GM19035 (cell line): ENCODE measurements around the gene ESPN.
"Not testable (repeated sequence)": the region's sequence is repeated elsewhere in the genome, so short reads cannot be mapped to it uniquely, and the experiment has no call there.

Source experiments
- ATAC-seq: cut with Tn5 transposase; IDR thresholded peaks from one replicate; pipeline ENCODE4 v1.9.1; 2021; ENCODE audit not compliant: unreplicated experiment

ESPN gene

DNA sequence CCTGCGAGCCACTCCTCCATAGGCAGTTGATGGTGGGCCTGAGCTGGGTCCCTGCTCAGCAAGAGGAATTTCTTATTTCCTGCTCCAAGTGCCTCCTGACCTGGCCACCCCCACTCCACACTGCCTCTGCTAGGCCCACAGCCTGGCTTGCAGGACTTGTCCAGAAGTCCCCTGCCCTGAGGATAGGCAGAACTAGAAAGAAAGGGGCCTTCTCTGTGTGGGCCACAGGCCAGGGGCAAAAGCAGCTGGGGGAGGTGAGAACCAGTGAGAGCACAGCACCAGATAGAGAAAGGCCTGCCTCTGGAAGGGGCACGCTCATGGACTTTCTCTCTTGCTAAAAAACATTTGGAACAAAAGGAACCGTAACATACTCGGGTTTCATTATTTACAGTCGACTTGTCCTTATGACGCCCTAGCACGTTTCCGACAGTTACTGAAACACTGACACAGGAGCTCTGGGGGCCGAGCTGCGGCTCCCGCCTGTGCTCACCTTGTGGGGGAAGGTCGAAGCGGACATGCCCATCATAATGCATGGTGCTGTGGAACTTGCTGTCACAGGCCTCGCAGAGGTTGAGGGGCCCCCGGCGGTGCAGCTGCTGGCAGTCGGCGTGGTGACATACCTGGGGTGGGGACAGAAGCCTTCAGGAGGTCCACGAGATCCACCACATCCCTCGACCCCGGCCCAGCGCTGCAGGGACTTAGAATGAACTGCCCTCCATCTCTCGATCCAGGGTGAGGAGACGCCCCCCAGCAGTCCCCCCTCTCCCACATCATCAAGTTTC, 52.7 kb downstream of the ESPN start:
- no peak for ATAC-seq

GRCh38 chr1:6481820-6482219, 57.2 kb downstream of the ESPN start:
- no peak for ATAC-seq

DNA sequence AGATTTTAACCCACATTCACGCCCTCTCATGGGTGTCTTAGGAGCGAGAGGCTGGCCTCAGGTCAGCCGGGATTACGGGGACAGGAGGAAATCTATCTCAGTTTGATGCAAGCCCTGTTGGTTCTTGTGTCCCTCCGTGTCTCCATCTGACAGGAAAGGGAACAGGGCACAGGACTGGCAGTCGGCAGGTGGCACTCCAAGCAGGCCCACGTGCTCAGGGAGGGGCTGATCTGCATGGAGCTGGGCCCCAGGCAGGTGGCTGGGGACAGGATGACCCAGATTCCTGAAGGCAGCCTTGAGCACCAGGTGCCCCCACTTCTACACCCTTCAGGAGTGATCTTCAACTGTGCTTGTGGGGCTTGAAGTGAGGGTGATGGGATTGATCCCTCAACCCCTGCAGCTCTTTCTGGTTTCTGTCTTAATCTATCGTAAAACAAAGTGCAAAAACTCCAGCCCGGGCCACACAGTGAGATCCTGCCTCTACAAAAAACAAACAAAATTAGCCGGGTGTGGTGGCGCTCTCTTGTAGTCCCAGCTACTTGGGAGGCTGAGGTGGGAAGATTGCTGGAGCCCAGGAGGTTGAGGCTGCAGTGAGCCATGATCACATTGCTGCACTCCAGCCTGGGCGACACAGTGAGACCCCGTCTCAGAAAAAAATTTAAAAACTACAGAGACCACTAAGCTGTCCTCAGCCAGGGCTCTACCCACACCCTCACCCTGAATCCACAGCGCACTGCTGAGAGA, 58.6 kb downstream of the ESPN start:
- ATAC-seq = no peak

DNA sequence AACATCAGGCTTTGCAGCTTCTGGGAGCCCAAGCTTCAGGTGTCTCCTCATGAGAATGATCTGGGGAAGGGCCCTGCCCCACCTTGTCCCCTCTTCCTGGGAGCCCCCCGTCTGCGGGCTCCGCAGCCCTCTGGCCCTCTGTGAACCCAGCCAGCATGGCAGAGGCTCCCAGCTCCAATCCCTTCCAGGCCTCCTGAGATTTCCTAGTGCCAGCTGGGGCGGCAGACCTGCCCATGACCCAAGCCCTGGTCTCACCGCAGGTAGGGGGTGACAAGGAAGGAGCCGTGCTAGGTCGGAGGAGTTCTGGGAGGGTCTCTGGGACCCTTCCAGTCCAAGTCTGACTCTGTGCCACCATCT, 59.2 kb downstream of the ESPN start:
- no peak for ATAC-seq

GRCh38 chr1:6484826-6485167, 60.2 kb downstream of the ESPN start:
- no peak for ATAC-seq

- ATAC-seq = no peak
These were observed 60.9 kb downstream of the ESPN start for GRCh38 chr1:6485168-6486101.

DNA sequence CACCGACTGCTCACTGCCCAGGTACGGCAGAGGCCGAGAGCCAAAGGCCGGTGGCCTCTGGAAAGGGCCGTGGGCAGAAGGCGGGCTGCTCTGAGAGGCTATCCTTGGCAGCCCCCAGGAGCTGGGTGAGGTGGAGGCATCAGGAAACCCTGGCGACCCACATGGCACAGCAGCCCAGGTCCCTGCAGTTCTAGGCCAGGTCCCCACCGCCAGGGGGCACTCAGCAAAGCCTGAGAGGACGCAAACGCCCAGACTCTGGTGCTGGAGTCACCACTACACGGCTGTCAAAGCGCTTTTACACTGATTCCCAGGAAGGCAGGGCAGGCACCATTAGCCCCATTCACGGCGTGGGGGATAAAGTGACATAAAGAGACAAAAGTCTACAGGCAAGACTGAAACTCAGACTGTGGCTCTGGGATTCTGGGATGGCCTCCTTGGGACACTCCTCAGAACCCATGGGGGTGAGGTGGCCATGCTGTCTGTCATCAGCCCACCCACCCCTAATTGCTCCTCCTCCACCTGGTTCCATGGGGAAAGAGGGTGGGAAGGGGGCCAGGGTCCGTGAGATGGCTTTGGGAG, 61.9 kb downstream of the ESPN start:
- ATAC-seq = no peak

- ATAC-seq = no peak
These were observed 63.4 kb downstream of the ESPN start for GRCh38 chr1:6487804-6488484.

GRCh38 chr1:6488602-6489382, 64.2 kb downstream of the ESPN start:
- no peak for ATAC-seq

- ATAC-seq = no peak
These were observed 64.8 kb downstream of the ESPN start for GRCh38 chr1:6489383-6489765.

GRCh38 chr1:6489799-6490180, 65.2 kb downstream of the ESPN start:
- peak; percentile 59 for ATAC-seq

DNA sequence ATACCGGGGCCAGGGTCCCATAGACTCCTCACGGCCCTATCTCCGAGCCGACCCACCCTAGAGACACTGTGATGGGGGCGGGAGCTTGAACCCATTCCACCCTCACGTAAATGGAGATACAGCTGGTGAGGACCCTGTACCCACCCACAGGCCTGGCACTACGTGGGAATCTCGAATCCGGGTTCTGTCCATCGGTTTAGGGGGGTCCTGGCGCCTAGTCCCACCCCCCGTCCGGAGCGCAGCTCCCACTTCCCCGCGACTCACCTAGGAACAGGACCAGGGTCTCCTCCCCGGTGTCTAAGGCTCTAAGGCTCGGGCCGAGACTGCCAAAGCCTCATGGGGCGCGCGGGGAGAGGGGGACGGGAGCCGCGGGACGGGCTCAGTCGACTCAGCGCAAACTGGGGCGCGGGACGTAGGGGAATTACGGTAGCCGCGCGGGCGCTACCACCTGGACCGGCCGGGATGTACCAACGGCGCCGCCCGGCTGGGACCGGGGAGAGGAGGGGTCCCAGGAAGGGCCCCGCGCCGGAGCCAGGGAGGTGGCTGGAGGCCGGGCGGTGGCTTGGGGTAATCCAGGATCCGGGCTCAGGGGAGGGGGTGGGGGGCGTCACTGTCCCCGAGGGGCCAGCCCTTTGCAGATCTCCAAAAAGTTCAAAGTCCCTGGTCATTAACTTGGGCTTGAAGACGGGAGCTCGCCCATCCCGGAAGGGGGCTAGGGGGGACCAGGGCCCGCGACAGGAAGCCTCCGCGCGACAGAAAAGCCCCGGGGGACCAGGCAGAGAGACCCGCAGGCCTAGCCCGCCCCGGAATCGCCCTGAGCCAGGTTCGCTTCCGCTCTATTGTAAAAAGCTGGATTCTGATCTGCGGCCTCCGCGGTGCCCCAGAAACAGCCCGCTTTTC, 65.9 kb downstream of the ESPN start:
- peak; percentile 45 for ATAC-seq

DNA sequence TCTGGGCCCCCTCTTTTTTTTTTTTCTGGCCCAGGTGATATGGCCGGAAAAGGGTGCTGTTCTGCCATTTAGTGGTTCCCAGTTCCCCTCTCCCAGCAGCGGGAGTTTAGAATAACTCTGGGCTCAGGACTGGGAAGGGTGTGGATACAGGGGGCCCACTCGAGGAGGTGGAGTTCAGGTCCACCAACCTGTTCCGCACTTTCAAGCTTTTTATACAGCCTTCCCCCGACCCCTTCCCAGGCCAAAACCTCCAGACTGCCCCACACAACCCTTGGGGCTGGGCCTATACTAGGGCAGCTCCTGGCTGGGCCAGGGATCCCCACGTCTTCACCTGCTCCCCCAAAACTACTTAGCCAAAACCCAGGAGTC, 66.5 kb downstream of the ESPN start:
- ATAC-seq = no peak

- ATAC-seq = no peak
These were observed 66.9 kb downstream of the ESPN start, which contains the start of gene PLEKHG5 for GRCh38 chr1:6491480-6491962. Gene PLEKHG5, minus strand, starts transcription at chr1:6491667. Its CDS starts 14,096 bp downstream, at chr1:6477571.

GRCh38 chr1:6491966-6492365, 67.4 kb downstream of the ESPN start:
- no peak for ATAC-seq

DNA sequence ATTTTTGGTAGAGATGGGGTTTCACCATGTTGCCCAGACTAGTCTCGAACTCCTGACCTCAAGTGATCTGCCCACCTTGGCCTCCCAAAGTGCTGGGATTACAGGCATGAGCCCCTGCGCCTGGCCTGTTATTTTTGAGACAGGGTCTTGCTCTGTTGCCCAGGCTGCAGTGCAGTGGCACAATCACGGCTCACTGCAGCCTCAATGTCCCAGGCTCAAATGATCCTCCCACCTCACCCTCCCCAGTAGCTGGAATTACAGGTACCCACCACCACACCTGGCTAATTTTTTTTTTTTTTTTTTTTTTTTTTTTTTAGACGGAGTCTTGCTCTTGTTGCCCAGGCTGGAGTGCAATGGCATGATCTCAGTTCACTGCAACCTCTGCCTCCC, 69.3 kb downstream of the ESPN start:
- ATAC-seq = not testable (repeated sequence)

- no peak for ATAC-seq
These were observed 70.1 kb downstream of the ESPN start for GRCh38 chr1:6494627-6495026.

DNA sequence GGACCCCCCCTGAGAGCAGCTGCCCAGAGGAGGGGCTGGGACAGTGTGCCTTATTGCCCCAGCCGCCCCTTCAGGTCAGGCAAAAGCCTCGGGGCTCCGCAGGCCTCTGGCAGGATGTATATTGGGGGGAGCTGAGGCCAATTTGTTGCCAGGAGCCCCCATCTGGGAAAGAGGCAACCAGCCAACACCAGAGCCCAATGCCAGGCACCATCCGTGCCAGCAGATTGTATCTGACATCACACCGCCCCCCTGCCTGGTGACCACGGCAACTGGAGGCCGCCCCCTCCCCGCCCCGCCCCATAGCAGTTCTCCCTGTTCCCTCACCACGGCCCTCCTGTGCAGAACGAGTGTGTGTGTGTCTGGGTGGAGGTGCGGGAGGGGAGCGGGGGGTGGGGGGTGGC, 70.5 kb downstream of the ESPN start:
- ATAC-seq = no peak
